GM19239 (cell line): ENCODE measurements around the gene DLL1.
"Not testable (repeated sequence)": the region's sequence is repeated elsewhere in the genome, so short reads cannot be mapped to it uniquely, and the experiment has no call there.

ENCODE experiments used
- DNase-seq: peaks from one replicate; pipeline ENCODE4 v3.0.0; 2011; ENCODE audit warnings: low spot score; ENCODE audit not compliant: insufficient read length
- FAIRE-seq: peaks from 2 replicates; lab custom pipeline; 2011; peaks lifted over from hg19 to GRCh38; lab: Jason Lieb, UNC

Gene DLL1, protein sequence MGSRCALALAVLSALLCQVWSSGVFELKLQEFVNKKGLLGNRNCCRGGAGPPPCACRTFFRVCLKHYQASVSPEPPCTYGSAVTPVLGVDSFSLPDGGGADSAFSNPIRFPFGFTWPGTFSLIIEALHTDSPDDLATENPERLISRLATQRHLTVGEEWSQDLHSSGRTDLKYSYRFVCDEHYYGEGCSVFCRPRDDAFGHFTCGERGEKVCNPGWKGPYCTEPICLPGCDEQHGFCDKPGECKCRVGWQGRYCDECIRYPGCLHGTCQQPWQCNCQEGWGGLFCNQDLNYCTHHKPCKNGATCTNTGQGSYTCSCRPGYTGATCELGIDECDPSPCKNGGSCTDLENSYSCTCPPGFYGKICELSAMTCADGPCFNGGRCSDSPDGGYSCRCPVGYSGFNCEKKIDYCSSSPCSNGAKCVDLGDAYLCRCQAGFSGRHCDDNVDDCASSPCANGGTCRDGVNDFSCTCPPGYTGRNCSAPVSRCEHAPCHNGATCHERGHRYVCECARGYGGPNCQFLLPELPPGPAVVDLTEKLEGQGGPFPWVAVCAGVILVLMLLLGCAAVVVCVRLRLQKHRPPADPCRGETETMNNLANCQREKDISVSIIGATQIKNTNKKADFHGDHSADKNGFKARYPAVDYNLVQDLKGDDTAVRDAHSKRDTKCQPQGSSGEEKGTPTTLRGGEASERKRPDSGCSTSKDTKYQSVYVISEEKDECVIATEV

GRCh38 chr6:170290296-170291128, at the start of gene DLL1:
Gene DLL1, minus strand, starts transcription at chr6:170291078. Its CDS starts 939 bp downstream, at chr6:170290139.
- FAIRE-seq (peak; percentile 61), DNase-seq (no peak)

DNA sequence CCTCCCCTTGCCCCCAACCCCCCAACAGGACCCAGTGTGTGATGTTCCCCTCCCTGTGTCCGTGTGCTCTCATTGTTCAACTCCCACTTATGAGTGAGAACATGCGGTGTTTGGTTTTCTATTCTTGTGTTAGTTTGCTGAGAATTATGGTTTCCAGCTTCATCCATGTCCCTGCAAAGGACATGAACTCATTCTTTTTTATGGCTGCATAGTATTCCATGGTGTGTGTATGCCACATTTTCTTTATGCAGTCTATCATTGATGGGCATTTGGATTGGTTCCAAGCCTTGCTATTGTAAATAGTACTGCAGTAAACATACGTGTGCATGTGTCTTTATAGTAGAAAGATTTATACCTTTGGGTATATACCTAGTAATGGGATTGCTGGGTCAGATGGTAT, 44.3 kb upstream of the DLL1 start:
- DNase-seq, FAIRE-seq: not testable (repeated sequence)

DNA sequence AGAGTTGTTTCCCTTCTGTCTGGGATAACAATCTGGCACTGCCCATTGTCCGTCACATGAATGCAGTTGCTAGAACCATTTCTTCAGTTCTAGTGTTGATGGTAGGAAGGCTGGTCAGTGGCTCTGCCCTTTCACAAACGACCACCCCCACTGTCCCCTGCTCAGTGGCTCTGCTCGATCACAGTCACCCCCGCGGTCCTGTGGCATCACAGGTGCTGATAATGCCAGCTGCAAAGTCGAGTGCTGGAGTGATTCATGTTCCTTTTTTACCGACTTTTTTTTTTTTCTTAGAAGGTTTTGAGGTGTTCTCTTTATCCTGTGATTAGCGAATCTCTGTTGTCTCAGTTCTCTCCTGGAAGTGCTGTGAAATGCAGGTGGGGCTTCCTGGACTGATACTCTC, 38.4 kb upstream of the DLL1 start:
- no peak for DNase-seq
- no peak for FAIRE-seq

DNA sequence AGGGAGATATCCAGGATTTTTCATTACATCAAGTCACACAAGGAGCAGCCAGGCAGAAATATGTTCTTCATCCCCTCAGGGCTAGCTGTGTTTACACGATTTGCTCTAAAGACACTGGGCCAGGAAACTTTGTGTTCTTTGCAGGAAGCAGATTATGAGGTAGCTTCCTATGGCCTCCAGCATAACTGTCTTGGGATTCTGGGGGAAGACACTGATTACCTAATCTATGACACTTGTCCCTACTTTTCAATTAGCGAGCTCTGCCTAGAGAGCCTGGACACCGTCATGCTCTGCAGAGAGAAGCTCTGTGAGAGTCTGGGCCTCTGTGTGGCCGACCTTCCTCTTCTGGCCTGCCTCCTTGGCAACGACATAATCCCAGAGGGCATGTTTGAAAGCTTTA, 26.8 kb upstream of the DLL1 start:
- no peak for DNase-seq

GRCh38 chr6:170317076-170317475, 26.2 kb upstream of the DLL1 start:
- FAIRE-seq (no peak), DNase-seq (no peak)

More for the DNA sequence above, 26.8 kb upstream of the DLL1 start:
- no peak for FAIRE-seq

GRCh38 chr6:170316071-170316470, 25.2 kb upstream of the DLL1 start:
- DNase-seq (no peak), FAIRE-seq (no peak)

GRCh38 chr6:170314983-170315382, 24.1 kb upstream of the DLL1 start:
- FAIRE-seq, result no peak

DNA sequence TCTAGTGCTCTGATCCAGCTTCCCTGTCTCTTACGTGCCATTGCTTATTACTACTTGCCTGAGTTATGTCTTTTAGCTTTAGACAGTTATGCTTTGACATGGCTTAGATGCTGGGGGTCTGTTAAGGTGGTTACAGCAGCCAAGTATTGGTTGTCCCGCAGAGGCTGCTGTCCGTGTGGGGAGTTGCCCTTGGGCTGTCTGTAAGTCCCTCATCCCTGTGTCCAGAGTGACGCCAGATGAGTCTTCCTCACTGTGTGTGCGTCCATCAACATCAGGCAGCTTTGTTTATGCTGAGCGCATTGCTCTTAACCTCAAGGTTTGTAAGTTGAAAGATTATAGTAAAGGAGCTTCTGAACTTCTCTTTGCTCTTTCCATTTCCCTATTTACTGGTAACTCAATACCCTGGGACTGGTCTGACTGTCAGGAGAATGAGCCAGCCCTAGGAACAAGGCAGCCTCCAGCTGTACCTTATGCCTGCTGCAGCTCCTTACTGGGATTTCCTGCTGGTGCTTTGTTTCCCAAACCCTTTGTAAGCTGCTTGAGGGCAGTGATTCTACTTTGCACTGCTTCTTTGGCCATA, 22.9 kb upstream of the DLL1 start:
- DNase-seq, result no peak
- FAIRE-seq, result no peak

More at GRCh38 chr6:170314983-170315382, 24.1 kb upstream of the DLL1 start:
- DNase-seq, result no peak

DNA sequence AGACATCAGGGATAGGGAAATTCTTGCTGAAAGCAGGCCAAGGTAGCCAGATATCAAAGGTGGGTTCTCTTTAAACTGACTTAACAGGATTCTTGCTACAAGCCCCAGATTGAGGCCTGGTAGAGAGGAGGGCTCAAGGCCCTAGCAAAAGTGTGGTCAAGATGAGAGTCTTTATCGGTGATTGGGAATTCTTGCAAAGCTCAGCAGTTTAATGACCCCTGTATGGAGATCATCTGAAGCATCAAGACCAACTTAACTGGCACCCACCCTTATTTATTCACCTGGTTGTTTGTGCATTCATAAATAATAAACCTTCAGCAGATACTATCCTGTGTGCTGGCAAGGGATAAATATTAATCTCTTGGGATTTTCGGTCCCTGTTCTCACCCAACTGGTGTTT, 22.0 kb upstream of the DLL1 start:
- FAIRE-seq (peak; percentile 49), DNase-seq (no peak)

DNA sequence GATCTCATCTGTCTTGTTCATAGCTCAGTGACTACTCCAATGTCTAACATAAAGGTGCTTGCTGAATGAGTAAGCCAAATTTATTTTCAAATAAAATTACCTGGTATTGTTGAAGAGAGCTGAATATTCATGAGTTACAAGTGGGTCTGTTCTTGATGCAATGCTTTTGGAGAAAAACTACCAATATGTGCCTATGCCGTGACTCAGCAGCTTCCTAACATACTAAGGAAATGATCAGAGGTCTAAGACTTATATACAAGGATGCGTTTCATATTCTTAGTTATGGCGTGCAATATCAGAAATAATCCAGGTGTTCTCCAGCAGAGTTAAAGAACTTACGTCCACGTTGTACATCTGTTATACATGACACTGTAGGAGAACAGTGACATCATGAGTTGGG, 20.8 kb upstream of the DLL1 start:
- FAIRE-seq (no peak), DNase-seq (no peak)

DNA sequence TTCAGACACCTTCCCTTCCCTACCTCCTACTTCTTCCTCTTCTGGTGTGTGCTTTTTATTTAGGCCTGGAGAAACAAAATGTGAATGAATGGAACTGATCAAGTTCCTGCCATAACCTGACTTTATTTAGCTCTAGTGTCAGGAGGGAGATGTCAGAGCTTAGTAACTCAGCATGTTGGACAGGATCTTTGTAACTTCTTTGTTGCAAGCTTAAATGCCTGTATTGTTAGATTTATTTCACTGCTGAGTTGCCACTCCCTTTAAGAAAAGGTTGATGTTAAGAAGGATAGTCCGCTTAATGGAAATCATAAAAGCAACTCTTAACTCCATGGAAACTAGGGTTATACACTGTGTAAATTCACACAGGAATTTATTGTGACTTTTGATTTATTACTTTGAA, 17.9 kb upstream of the DLL1 start:
- FAIRE-seq (no peak), DNase-seq (no peak)

DNA sequence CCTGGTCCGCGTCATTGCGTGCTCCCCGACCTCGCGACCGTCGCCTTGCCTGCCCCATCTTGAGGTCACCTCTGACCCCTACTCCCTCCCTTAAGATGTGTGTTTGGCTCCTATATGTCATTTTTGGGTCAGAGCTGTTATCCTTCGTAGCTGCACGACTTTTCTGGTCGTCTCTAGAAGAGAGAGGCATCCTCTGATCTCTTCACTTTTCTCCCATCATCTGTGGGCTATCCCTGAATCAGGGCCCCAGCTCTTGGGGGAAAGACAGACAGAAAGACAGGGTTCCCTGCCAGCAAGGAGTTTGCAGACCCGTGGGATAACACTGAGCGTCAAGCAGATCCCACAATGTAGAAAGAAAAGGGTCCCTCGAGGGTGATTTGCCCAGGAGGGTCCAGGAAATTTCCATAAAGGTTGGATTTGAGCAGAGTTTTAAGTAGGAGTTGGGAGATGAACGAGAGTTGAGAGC, 16.2 kb upstream of the DLL1 start:
- FAIRE-seq, result no peak

DNA sequence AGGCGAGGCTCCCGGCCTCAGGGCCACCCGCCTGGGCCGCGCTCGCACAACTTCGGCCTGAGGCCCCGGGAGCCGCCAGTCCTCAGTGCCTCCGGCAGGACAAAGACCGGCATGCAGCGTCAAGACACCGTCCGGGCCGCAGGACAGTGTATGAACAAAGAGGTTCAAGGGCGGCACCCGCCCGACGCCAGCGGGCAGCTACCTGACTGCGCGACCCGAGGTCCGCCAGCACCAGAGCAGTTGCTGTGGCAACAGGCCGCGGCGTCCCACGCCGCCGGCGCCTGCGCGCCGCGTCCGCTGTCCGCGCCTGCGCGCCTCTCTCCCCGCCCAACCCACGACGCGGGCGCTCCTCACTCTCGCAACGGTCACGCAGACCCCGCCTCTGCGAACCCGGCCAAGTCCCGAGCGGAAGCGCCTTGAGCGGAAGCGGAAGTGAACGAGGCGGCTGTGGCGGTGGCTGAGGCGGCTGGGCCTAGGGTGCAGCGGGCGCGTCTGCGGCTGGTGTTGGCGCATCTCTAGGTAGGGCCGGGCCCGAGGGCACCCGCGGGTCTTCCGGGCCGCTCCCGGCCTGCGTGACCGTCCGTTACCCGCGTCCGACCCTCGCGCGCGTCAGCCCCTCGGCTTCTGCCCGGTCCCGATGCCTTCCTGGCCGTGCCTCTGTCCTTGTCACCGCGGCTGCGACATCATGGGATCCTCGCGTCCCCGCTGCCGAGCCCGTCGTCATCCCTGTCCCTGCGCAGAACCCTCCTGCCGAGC, 15.6 kb upstream of the DLL1 start, which contains the start of gene FAM120B:
Gene FAM120B, plus strand, starts transcription at position 435 of the 756 bp plus-strand sequence. CDS start 10,633 bp downstream, outside the sequence.
- peak; percentile 97 for FAIRE-seq

More for the DNA sequence above, 16.2 kb upstream of the DLL1 start:
- DNase-seq, result no peak

DNA sequence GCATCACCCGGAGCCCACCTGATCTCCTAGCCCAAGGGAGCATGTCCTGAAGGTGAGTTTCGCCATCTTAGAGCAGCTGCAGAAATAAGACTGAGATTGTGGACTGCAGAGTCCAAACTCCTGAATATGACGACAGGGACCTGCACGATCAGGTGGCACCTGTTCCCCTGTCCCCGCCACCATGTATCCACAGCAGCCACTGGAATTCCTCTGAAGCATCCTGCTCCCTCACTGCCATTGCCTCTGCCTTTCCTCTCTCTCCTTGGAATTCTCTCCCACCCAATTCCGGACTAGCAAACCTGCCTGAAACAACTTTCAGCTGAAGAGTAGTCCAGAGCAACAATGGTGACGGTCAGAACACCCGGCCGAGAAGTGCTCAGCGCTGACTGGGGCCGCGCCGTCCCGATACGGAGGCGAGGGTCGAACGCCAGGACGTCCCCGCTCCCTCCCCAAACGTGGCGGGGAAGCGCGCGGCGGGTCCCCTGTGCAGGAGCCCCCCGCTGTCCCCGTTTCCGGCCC, 15.0 kb upstream of the DLL1 start:
- FAIRE-seq (no peak), DNase-seq (no peak)

More for the DNA sequence above, 15.6 kb upstream of the DLL1 start, which contains the start of gene FAM120B:
- peak; percentile 94 for DNase-seq

DNA sequence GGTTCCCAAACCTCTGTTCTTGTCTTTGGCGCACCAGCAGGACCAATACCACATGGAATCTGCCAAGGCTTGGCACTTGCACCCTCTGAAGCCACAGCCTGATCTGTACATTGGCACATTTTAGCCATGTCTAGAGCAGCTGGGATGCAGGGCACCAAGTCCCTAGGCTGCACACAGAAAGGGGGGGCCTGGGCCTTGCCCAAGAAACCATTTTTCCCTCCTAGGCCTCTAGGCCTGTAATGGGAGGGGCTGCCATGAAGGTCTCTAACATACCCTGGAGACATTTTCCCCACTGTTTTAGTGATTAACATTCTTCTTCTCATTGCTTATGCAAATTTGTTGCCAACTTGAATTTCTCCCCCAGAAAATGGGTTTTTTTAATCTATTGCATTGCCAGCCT, 10.3 kb upstream of the DLL1 start:
- no peak for FAIRE-seq
- no peak for DNase-seq

- FAIRE-seq (no peak), DNase-seq (no peak)
Measured at GRCh38 chr6:170298688-170299087, 7.8 kb upstream of the DLL1 start.

DNA sequence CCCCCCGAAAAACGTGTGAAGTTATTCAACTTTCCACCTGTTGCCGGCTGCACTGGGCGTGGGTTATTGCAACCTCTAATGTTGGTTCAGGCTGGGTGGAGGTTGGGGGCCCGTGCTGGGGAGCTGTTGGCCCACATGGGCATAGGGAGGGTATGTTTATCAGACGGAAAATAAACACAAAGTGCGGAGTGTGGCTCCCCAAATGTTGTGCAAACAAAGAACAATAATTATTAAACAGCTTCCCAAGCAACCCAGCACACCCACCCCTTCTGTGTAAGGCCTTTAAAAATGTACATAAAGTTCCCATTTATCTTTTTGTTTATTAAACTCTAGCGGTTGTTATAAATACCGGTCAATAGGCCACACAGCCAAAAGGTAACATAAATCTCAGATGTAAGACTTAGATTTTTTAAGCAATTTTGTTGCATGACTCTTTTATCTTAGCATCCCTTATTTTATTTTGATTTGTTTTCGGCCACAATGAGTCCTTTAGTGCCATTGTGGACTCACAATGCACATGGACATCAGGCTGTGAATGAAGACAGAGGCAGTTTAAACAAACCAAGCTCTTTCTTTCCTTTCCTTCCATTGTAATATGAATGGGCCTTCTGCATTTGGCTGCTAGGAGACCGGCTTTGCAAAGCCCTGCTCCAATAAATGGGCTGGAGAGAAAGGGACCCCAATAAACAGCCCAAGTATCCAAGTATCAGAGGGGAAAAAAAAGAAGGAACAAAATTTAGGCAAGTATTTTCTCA, 6.9 kb upstream of the DLL1 start:
- FAIRE-seq, result no peak
- DNase-seq, result no peak
